ENCODE measurements around the gene EPS15.
"Not testable (repeated sequence)": the region's sequence is repeated elsewhere in the genome, so short reads cannot be mapped to it uniquely, and the experiment has no call there.

The EPS15 gene

GRCh38 chr1:51329443-51330325, 189.4 kb downstream of the EPS15 start:
- no peak for DNase-seq

GRCh38 chr1:51328926-51329325, 190.1 kb downstream of the EPS15 start:
- no peak for DNase-seq

GRCh38 chr1:51328279-51328678, 190.8 kb downstream of the EPS15 start:
- DNase-seq = no peak

GRCh38 chr1:51327386-51327785, 191.7 kb downstream of the EPS15 start:
- DNase-seq = no peak

- DNase-seq = no peak
These were observed 192.2 kb downstream of the EPS15 start for GRCh38 chr1:51326839-51327238.

- no peak for DNase-seq
These were observed 192.9 kb downstream of the EPS15 start for GRCh38 chr1:51325878-51326755.

- DNase-seq = no peak
These were observed 193.7 kb downstream of the EPS15 start for GRCh38 chr1:51325391-51325790.

GRCh38 chr1:51325011-51325385, 194.1 kb downstream of the EPS15 start:
- not testable (repeated sequence) for DNase-seq

GRCh38 chr1:51324251-51325010, 194.6 kb downstream of the EPS15 start:
- DNase-seq = no peak

GRCh38 chr1:51323778-51324177, 195.3 kb downstream of the EPS15 start:
- no peak for DNase-seq

GRCh38 chr1:51322417-51323101, 196.5 kb downstream of the EPS15 start:
- DNase-seq = no peak

GRCh38 chr1:51321924-51322280, 197.2 kb downstream of the EPS15 start:
- DNase-seq = no peak

GRCh38 chr1:51320967-51321923, 197.8 kb downstream of the EPS15 start:
- no peak for DNase-seq

GRCh38 chr1:51317798-51318197, 201.3 kb downstream of the EPS15 start:
- no peak for DNase-seq

- no peak for DNase-seq
These were observed 202.3 kb downstream of the EPS15 start for GRCh38 chr1:51316846-51317120.

- DNase-seq = no peak
These were observed 202.8 kb downstream of the EPS15 start for GRCh38 chr1:51316113-51316845.

- no peak for DNase-seq
These were observed 204.1 kb downstream of the EPS15 start for GRCh38 chr1:51314974-51315373.

- DNase-seq = no peak
These were observed 204.9 kb downstream of the EPS15 start for GRCh38 chr1:51313961-51314777.

- DNase-seq = no peak
These were observed 205.7 kb downstream of the EPS15 start for GRCh38 chr1:51313268-51313852.

GRCh38 chr1:51312718-51313117, 206.3 kb downstream of the EPS15 start:
- no peak for DNase-seq
